HepG2 (cell line): ENCODE results near the gene CRHBP. TPM values are rescaled to one million over a fixed set of nuclear protein-coding genes. Genes with fewer than 3 reads are reported as not detected.

ENCODE experiments used
- ATAC-seq: fragments of 200-7000 bp; cut with Tn5 transposase; 3 replicates; pipeline ENCODE4 v1.9.1; 2020; ENCODE audit warnings: mild to moderate bottlenecking, moderate library complexity
- BruUV-seq: library from RNA; stranded (reverse); fragments of 400-500 nt; replicated peaks from 2 replicates; lab custom pipeline; 2021; lab: Mats Ljungman, UMichigan
- CTCF ChIA-PET: fragments of 300-600 bp; formaldehyde crosslinking; extraction: SDS; loops from one replicate; lab custom pipeline; 2021; ENCODE audit warnings: low total read pairs, inconsistent platforms, low intra/inter-chr PET ratio; lab: Yijun Ruan, JAX
- POLR2A ChIA-PET: fragments of 350-600 bp; sonication (Branson Sonifier 250); formaldehyde crosslinking; loops from one replicate; lab custom pipeline; 2020; ENCODE audit warnings: antibody characterized with exemption, inconsistent platforms; lab: Yijun Ruan, JAX
- DNase-seq: peaks from one replicate; pipeline ENCODE4 v3.0.0-alpha.2; 2015; ENCODE audit warnings: low spot score
- FAIRE-seq: peaks from 3 replicates; lab custom pipeline; 2011; peaks lifted over from hg19 to GRCh38; lab: Jason Lieb, UNC
- H2AFZ ChIP-seq: one replicate; pipeline ENCODE4 v1.6.1; 2011; ENCODE audit warnings: low read length, inconsistent platforms
- H3K27ac ChIP-seq: fragments of 300-600 bp; 3 replicates; pipeline ENCODE4 v1.8.0; 2011; ENCODE audit warnings: mixed run types, mild to moderate bottlenecking, mixed read lengths, low read length, inconsistent platforms; ENCODE audit not compliant: insufficient read depth; ENCODE audit errors: extremely low read length
- H3K27me3 ChIP-seq, 2 experiments: fragments of 200-600 bp in 1 of 2; 2 replicates in 1 of 2; 3 replicates in 1 of 2; pipeline versions ENCODE4 v1.6.0 to v1.8.0; 2011; ENCODE audit warnings: low read length in 2 of 2, mild to moderate bottlenecking in 2 of 2, moderate library complexity in 2 of 2, inconsistent platforms in 1 of 2; ENCODE audit not compliant: insufficient read depth in 2 of 2, control insufficient read depth in 1 of 2
- H3K36me3 ChIP-seq, 2 experiments: fragments of 200-600 bp in 1 of 2; replicated peaks in 1 of 2; 2 replicates in 1 of 2; 3 replicates in 1 of 2; pipeline versions ENCODE4 v1.5.1 to v1.8.0; 2011; ENCODE audit warnings: low read length in 2 of 2, inconsistent platforms in 1 of 2; ENCODE audit not compliant: insufficient read depth in 2 of 2, control insufficient read depth in 1 of 2
- H3K4me1 ChIP-seq: 2 replicates; pipeline ENCODE4 v1.5.1; 2012; ENCODE audit warnings: low read length, inconsistent platforms; ENCODE audit not compliant: insufficient read depth
- H3K4me2 ChIP-seq: 2 replicates; pipeline ENCODE4 v1.6.0; 2011; ENCODE audit warnings: low read depth, low read length, inconsistent platforms
- H3K4me3 ChIP-seq, 3 experiments: fragments of 200-600 bp in 1 of 3; sonication (generic), shearing (Covaris generic) in 1 of 3; replicated peaks in 1 of 3; 2 replicates each; pipeline ENCODE4 v1.5.1; 2011 to 2016; ENCODE audit warnings: low read length in 3 of 3, inconsistent platforms in 2 of 3, low read depth in 2 of 3, mild to moderate bottlenecking in 2 of 3, control low read depth in 1 of 3, mixed read lengths in 1 of 3; ENCODE audit not compliant: insufficient read depth in 1 of 3
- H3K79me2 ChIP-seq: one replicate; pipeline ENCODE4 v1.6.1; 2011; ENCODE audit warnings: low read length, inconsistent platforms; ENCODE audit not compliant: insufficient read depth
- H3K9ac ChIP-seq: 2 replicates; pipeline ENCODE4 v1.6.0; 2011; ENCODE audit warnings: mild to moderate bottlenecking, low read depth, low read length, inconsistent platforms; ENCODE audit not compliant: insufficient read depth
- H3K9me3 ChIP-seq: 2 replicates; pipeline ENCODE4 v1.5.1; 2012; ENCODE audit warnings: mild to moderate bottlenecking, low read length
- H4K20me1 ChIP-seq: 2 replicates; pipeline ENCODE4 v1.6.0; 2011; ENCODE audit warnings: inconsistent platforms, mild to moderate bottlenecking, low read length, moderate library complexity; ENCODE audit not compliant: insufficient read depth
- CREM ChIP-seq, 2 experiments: sonication (generic) in 1 of 2; formaldehyde crosslinking in 1 of 2; IDR thresholded peaks; 2 replicates each; pipeline versions ENCODE4 v1.4.0 to v1.6.1; 2016 to 2020; ENCODE audit warnings: antibody characterized with exemption in 1 of 2, mild to moderate bottlenecking in 1 of 2, missing genetic modification reagents in 1 of 2
- E2F5 ChIP-seq: sonication (generic); formaldehyde crosslinking; conservative IDR thresholded peaks from 2 replicates; pipeline ENCODE4 v1.4.0; 2020; ENCODE audit warnings: missing genetic modification reagents
- HIVEP1 ChIP-seq: sonication (generic); formaldehyde crosslinking; IDR thresholded peaks from 2 replicates; pipeline ENCODE4 v1.4.0; 2020; ENCODE audit warnings: mild to moderate bottlenecking, missing genetic modification reagents
- HNRNPLL ChIP-seq: fragments of 200-400 bp; formaldehyde crosslinking; IDR thresholded peaks from 2 replicates; pipeline ENCODE4 v1.6.1; 2017; ENCODE audit warnings: mild to moderate bottlenecking, low read depth, low read length; ENCODE audit not compliant: poor library complexity, severe bottlenecking
- SMAD9 ChIP-seq: sonication (generic); formaldehyde crosslinking; IDR thresholded peaks from 2 replicates; pipeline ENCODE4 v1.5.1; 2020; ENCODE audit warnings: mild to moderate bottlenecking, missing genetic modification reagents
- ZBTB10 ChIP-seq: sonication (generic); formaldehyde crosslinking; IDR thresholded peaks from 2 replicates; pipeline ENCODE4 v1.4.0; 2020; ENCODE audit warnings: missing genetic modification reagents, borderline replicate concordance
- ZFP90 ChIP-seq: sonication (generic); formaldehyde crosslinking; IDR thresholded peaks from 2 replicates; pipeline ENCODE4 v1.8.0; 2022; ENCODE audit warnings: missing genetic modification reagents, mild to moderate bottlenecking, inconsistent platforms, borderline replicate concordance
- ZNF142 ChIP-seq: sonication (generic); formaldehyde crosslinking; IDR thresholded peaks from 2 replicates; pipeline ENCODE4 v1.4.0; 2020; ENCODE audit warnings: missing genetic modification reagents
- ZNF484 ChIP-seq: sonication (generic); formaldehyde crosslinking; IDR thresholded peaks from 2 replicates; pipeline ENCODE4 v1.5.1; 2020; ENCODE audit warnings: mild to moderate bottlenecking, low read depth, missing genetic modification reagents, borderline replicate concordance
- ZNF747 ChIP-seq: sonication (generic); formaldehyde crosslinking; IDR thresholded peaks from 2 replicates; pipeline ENCODE4 v1.8.1; 2023; ENCODE audit warnings: missing genetic modification reagents, mild to moderate bottlenecking, borderline replicate concordance
- ZNF775 ChIP-seq: sonication (generic); formaldehyde crosslinking; IDR thresholded peaks from 2 replicates; pipeline ENCODE4 v1.4.0; 2020; ENCODE audit warnings: missing genetic modification reagents, mild to moderate bottlenecking, moderate library complexity, borderline replicate concordance
- WGBS: methylation state at CpG from one replicate; pipeline ENCODE4 v1.1.6; 2017; ENCODE audit warnings: low lambda C conversion rate; 5-methylcytosine and 5-hydroxymethylcytosine counted together
- in situ Hi-C: cut with HindIII; loops from 2 replicates; pipeline ENCODE4 v1.10.0; 2017; ENCODE audit warnings: low pct_unique_long_range_greater_than_20kb; ENCODE audit not compliant: extremely low pct_ligation_motif_present
- intact Hi-C: fragments of 100-400 bp; cut with micrococcal nuclease; formaldehyde crosslinking; loops from one replicate; pipeline ENCODE4 v1.10.0; 2022; ENCODE audit not compliant: unreplicated experiment
- polyA plus RNA-seq, 8 experiments: library from polyadenylated mRNA; depleted of rRNA in 3 of 8; stranded (reverse) in 7 of 8; unstranded in 1 of 8; fragments of >200 nt; fragmentation: Illumina TruSeq in 4 of 8; extraction: Trizol in 4 of 8; gene quantifications; 2 replicates each; pipeline versions ENCODE4 v1.2.1 to v1.2.3, GENCODE V29; 2011 to 2016; ENCODE audit warnings: low read depth in 4 of 8, missing spikeins in 1 of 8, mixed read lengths in 1 of 8; ENCODE audit not compliant: insufficient read depth in 1 of 8
- total RNA-seq, 5 experiments: library from RNA; depleted of rRNA; stranded (reverse); fragments of >200 nt; fragmentation: Illumina TruSeq; extraction: Trizol; gene quantifications; 2 replicates each; pipeline ENCODE4 v1.2.3, GENCODE V29; 2016; ENCODE audit warnings: low read depth in 1 of 5

CRHBP gene
- total and polyA plus RNA-seq, 2 of the 13 experiments (the other 11 are each of a cell fraction or from before 2014, with no cell fraction given) = not detected

- no TSS peak for BruUV-seq
- Histone ChIP-seq H3K27ac (no peak overlapping the region), H3K27me3 (0 out of 5 replicates have a peak, but pooled peaks cover 0 to 4% of the 10 kb centered on the region in 2 experiments), H3K9me3 (no peaks in the 10 kb centered on the region), H2AFZ (no peak overlapping the region), H3K79me2 (no peaks in the 10 kb centered on the region), H3K4me3 (no peak overlapping the region), H3K9ac (no peak overlapping the region), H3K36me3 (no peaks in the 10 kb centered on the region), H4K20me1 (no peaks in the 10 kb centered on the region), H3K4me2 (no peak overlapping the region), H3K4me1 (no peaks in the 10 kb centered on the region)
- ChIA-PET CTCF (no interaction called here), POLR2A (no interaction called here)
- no peak for FAIRE-seq
- no peak for DNase-seq
- WGBS = 0% methylated on average over 1 of the region's 1 CpG
- in situ Hi-C loops = no loop called here
- intact Hi-C loops = no loop called here
- ATAC-seq = no peak
- TF ChIP-seq SMAD9 (CRISPR knock-in tag) (no peak), ZNF142 (CRISPR knock-in tag) (no peak), ZNF484 (no peak), CREM (IDR thresholded peaks at IDR 0.05) (no peak), CREM (CRISPR knock-in tag; IDR thresholded peaks at IDR 0.05) (no peak), HNRNPLL (no peak), ZNF747 (CRISPR knock-in tag) (no peak), HIVEP1 (CRISPR knock-in tag) (no peak), ZFP90 (CRISPR knock-in tag) (no peak), ZBTB10 (CRISPR knock-in tag) (no peak), E2F5 (CRISPR knock-in tag) (no peak), ZNF775 (CRISPR knock-in tag) (no peak)
Observed at GRCh38 chr5:77003246-77003645, 50.4 kb downstream of the CRHBP start.
